HFFc6 (cell line): ENCODE measurements around the gene NEB. TPM values are rescaled to one million over a fixed set of nuclear protein-coding genes. Genes with fewer than 3 reads are reported as not detected.
"Not testable (repeated sequence)": the region's sequence is repeated elsewhere in the genome, so short reads cannot be mapped to it uniquely, and the experiment has no call there.

Experiments used
- DNase-seq: peaks from one replicate; pipeline ENCODE4 v3.0.0-alpha.2; 2018
- H3K27ac Mint-ChIP-seq: 2 replicates; pipeline ENCODE4 v1.8.0; 2020; ENCODE audit warnings: mild to moderate bottlenecking, mixed read lengths
- H3K27me3 Mint-ChIP-seq: 2 replicates; pipeline ENCODE4 v1.8.0; 2021; ENCODE audit warnings: mild to moderate bottlenecking, moderate library complexity, mixed read lengths; ENCODE audit not compliant: insufficient read depth
- H3K36me3 Mint-ChIP-seq: 2 replicates; pipeline ENCODE4 v1.8.0; 2021; ENCODE audit warnings: low read depth, mixed read lengths
- H3K4me1 Mint-ChIP-seq: 2 replicates; pipeline ENCODE4 v1.8.0; 2020; ENCODE audit warnings: low read depth, mixed read lengths
- H3K4me3 Mint-ChIP-seq: 2 replicates; pipeline ENCODE4 v1.8.0; 2020; ENCODE audit warnings: mild to moderate bottlenecking, moderate library complexity, mixed read lengths
- H3K9me3 Mint-ChIP-seq: 2 replicates; pipeline ENCODE4 v1.8.0; 2020; ENCODE audit warnings: mild to moderate bottlenecking, mixed read lengths
- CTCF ChIP-seq: fragments of 200-600 bp; sonication (generic); IDR thresholded peaks from 2 replicates; pipeline ENCODE4 v1.5.0; 2021; ENCODE audit warnings: antibody characterized with exemption, mild to moderate bottlenecking
- total RNA-seq, 6 experiments: library from RNA; stranded (reverse); fragmentation: NEBNext Ultra II Directional; extraction: Animal tissue kit (Norgen Biotek cat#: 25700); gene quantifications; 2 replicates in 1 of 6; 3 replicates in 5 of 6; pipeline ENCODE4 v1.2.3, GENCODE V29; 2021

Gene NEB
- total RNA-seq, 6 experiments from 2014 or later, result under 0.01 TPM; not detected in 5

GRCh38 chr2:151753540-151753939 is 19.3 kb upstream of the NEB start:
- DNase-seq, result no peak
- no peak overlapping the region for H3K27ac Mint-ChIP-seq
- H3K4me1 Mint-ChIP-seq, result no peaks in the 10 kb centered on the region
- H3K9me3 Mint-ChIP-seq, result no peaks in the 10 kb centered on the region
- no peak for TF ChIP-seq CTCF
- no peaks in the 10 kb centered on the region for H3K36me3 Mint-ChIP-seq
- no peaks in the 10 kb centered on the region for H3K27me3 Mint-ChIP-seq
- no peak overlapping the region for H3K4me3 Mint-ChIP-seq

- not testable (repeated sequence) for H3K27me3 Mint-ChIP-seq, H3K9me3 Mint-ChIP-seq, H3K4me1 Mint-ChIP-seq, H3K4me3 Mint-ChIP-seq, DNase-seq, H3K27ac Mint-ChIP-seq, H3K36me3 Mint-ChIP-seq
Measured at GRCh38 chr2:151745261-151745660, 11.0 kb upstream of the NEB start.

- peak; percentile 52 for DNase-seq
- Mint-ChIP-seq H3K9me3 (no peaks in the 10 kb centered on the region), H3K36me3 (no peaks in the 10 kb centered on the region), H3K27me3 (peaks cover 8% of the 10 kb centered on the region; the same call in 1 of the 2 replicates), H3K4me3 (no peak overlapping the region), H3K4me1 (peaks cover 4% of the 10 kb centered on the region; the same call in 1 of the 2 replicates), H3K27ac (no peak overlapping the region)
- TF ChIP-seq CTCF, result no peak
Measured at GRCh38 chr2:151730262-151730975, 3.9 kb downstream of the NEB start.

GRCh38 chr2:151729837-151730236 is 4.4 kb downstream of the NEB start:
- H3K27me3 Mint-ChIP-seq, result peaks cover 8% of the 10 kb centered on the region; the same call in 1 of the 2 replicates
- no peak overlapping the region for H3K27ac Mint-ChIP-seq
- H3K4me3 Mint-ChIP-seq, result no peak overlapping the region
- DNase-seq, result no peak
- H3K9me3 Mint-ChIP-seq, result no peaks in the 10 kb centered on the region
- no peaks in the 10 kb centered on the region for H3K36me3 Mint-ChIP-seq
- TF ChIP-seq CTCF, result no peak
- H3K4me1 Mint-ChIP-seq, result peaks cover 4% of the 10 kb centered on the region; the same call in 1 of the 2 replicates

- DNase-seq, result no peak
- no peak for TF ChIP-seq CTCF
- Mint-ChIP-seq H3K36me3 (no peaks in the 10 kb centered on the region), H3K27me3 (peaks cover 8% of the 10 kb centered on the region; the same call in 1 of the 2 replicates), H3K4me3 (no peak overlapping the region), H3K4me1 (peaks cover 4% of the 10 kb centered on the region; the same call in 1 of the 2 replicates), H3K9me3 (no peaks in the 10 kb centered on the region), H3K27ac (no peak overlapping the region)
Measured at GRCh38 chr2:151729415-151729811, 4.9 kb downstream of the NEB start.

GRCh38 chr2:151728804-151729414 is 5.4 kb downstream of the NEB start:
- Mint-ChIP-seq H3K27me3 (peaks cover 8% of the 10 kb centered on the region; the same call in 1 of the 2 replicates), H3K4me1 (peaks cover 4% of the 10 kb centered on the region; the same call in 1 of the 2 replicates), H3K27ac (no peak overlapping the region), H3K9me3 (no peaks in the 10 kb centered on the region), H3K4me3 (no peak overlapping the region), H3K36me3 (no peaks in the 10 kb centered on the region)
- no peak for DNase-seq
- no peak for TF ChIP-seq CTCF
